BJ (cell line): ENCODE data around the gene SETD1A. TPM values are rescaled to one million over a fixed set of nuclear protein-coding genes. Genes with fewer than 3 reads are reported as not detected.

Experiments used
- CTCF ChIA-PET: fragments of 350-600 bp; formaldehyde crosslinking; extraction: SDS; loops from one replicate; lab custom pipeline; 2021; ENCODE audit warnings: antibody characterized with exemption, inconsistent platforms; lab: Yijun Ruan, JAX
- POLR2A ChIA-PET: fragments of 300-600 bp; sonication (Branson Sonifier 250); formaldehyde crosslinking; extraction: SDS; loops from one replicate; lab custom pipeline; 2021; ENCODE audit warnings: antibody characterized with exemption; lab: Charles Lee
- DNase-seq: peaks from one replicate; pipeline ENCODE4 v3.0.0-alpha.2; 2011; ENCODE audit warnings: low read depth
- H3K27me3 ChIP-seq: 2 replicates; pipeline ENCODE4 v1.6.0; 2011; ENCODE audit warnings: low read length; ENCODE audit not compliant: control insufficient read depth, insufficient read depth
- H3K36me3 ChIP-seq: 2 replicates; pipeline ENCODE4 v1.5.1; 2011; ENCODE audit warnings: low read length; ENCODE audit not compliant: control insufficient read depth, insufficient read depth
- H3K4me3 ChIP-seq: 2 replicates; pipeline ENCODE4 v1.5.1; 2011; ENCODE audit warnings: low read depth, mild to moderate bottlenecking, control low read depth, low read length
- CTCF ChIP-seq: IDR thresholded peaks from 2 replicates; pipeline ENCODE4 v1.5.1; 2011; ENCODE audit warnings: low read depth, mild to moderate bottlenecking, control low read depth, inconsistent platforms, low read length, moderate library complexity; ENCODE audit not compliant: insufficient read depth
- polyA plus RNA-seq: library from polyadenylated mRNA; depleted of rRNA; stranded (reverse); fragments of >200 nt; gene quantifications from 2 replicates; pipeline ENCODE4 v1.2.3, GENCODE V29; 2011

The SETD1A gene
- polyA plus RNA-seq, 1 experiment: 1.4 TPM

- DNase-seq: no peak
- no peaks in the 10 kb centered on the region for H3K27me3 ChIP-seq
- no peak for TF ChIP-seq CTCF
- no peak overlapping the region for H3K4me3 ChIP-seq
- ChIA-PET POLR2A (no interaction called here), CTCF (interaction anchor here (1.0 to 1.7 kb wide), 2 partner anchors 9 to 22 kb away, joined by 3 to 4 read pairs; no protein-coding TSS in a partner anchor)
- peaks cover 48% of the 10 kb centered on the region for H3K36me3 ChIP-seq
Measured at GRCh38 chr16:30976486-30976885, 18.9 kb downstream of the SETD1A start.

- CTCF ChIA-PET: interaction anchor here (0.8 to 1.7 kb wide), 5 partner anchors 8 to 136 kb away, joined by 3 to 4 read pairs (median 3); partner anchors contain the start of gene VKORC1
Measured at GRCh38 chr16:30977502-30977901, 19.9 kb downstream of the SETD1A start.

GRCh38 chr16:30979170-30980022 is 21.8 kb downstream of the SETD1A start:
- H3K4me3 ChIP-seq: no peak overlapping the region
- TF ChIP-seq CTCF: no peak
- POLR2A ChIA-PET: no interaction called here
- CTCF ChIA-PET: no interaction called here
- no peak for DNase-seq
- peaks cover 42% of the 10 kb centered on the region for H3K36me3 ChIP-seq
- H3K27me3 ChIP-seq: no peaks in the 10 kb centered on the region

More at GRCh38 chr16:30977502-30977901, 19.9 kb downstream of the SETD1A start:
- Histone ChIP-seq H3K4me3 (no peak overlapping the region), H3K36me3 (peaks cover 46% of the 10 kb centered on the region), H3K27me3 (no peaks in the 10 kb centered on the region)
- POLR2A ChIA-PET: no interaction called here
- TF ChIP-seq CTCF: peak; percentile 38; the same call in 1 of the 2 replicates
- DNase-seq: no peak

DNA sequence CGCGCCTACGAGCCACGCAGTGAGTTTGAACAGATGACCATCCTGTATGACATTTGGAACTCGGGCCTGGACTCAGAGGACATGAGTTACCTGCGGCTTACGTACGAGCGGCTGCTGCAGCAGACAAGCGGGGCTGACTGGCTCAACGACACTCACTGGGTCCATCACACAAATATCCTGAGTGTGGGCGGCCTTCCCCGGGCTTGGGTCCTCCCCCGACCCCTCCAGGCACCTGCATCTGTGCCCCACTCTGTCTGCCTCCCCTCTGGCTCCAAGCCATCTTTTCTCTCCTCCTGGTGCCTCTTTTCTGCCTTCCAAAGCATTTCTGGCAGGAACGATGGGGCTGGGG is 22.4 kb downstream of the SETD1A start:
- CTCF ChIA-PET: no interaction called here
- POLR2A ChIA-PET: no interaction called here
- no peak overlapping the region for H3K4me3 ChIP-seq
- no peak for DNase-seq
- no peak for TF ChIP-seq CTCF
- H3K27me3 ChIP-seq: no peaks in the 10 kb centered on the region
- peaks cover 41% of the 10 kb centered on the region for H3K36me3 ChIP-seq

- no peak for DNase-seq
- no peak overlapping the region for H3K4me3 ChIP-seq
- no peaks in the 10 kb centered on the region for H3K27me3 ChIP-seq
- H3K36me3 ChIP-seq: peaks cover 41% of the 10 kb centered on the region
- CTCF ChIA-PET: no interaction called here
- no peak for TF ChIP-seq CTCF
- POLR2A ChIA-PET: no interaction called here
Measured at GRCh38 chr16:30980434-30980833, 22.9 kb downstream of the SETD1A start.
